Mucosa of stomach (tissue), 1 donor: ENCODE results near the gene DOCK11.
"Not testable (repeated sequence)": the region's sequence is repeated elsewhere in the genome, so short reads cannot be mapped to it uniquely, and the experiment has no call there.

ENCODE experiments used
- H3K27me3 ChIP-seq: one replicate; pipeline ENCODE4 v1.7.0; 2013; ENCODE audit warnings: mild to moderate bottlenecking, low read length; ENCODE audit not compliant: control insufficient read depth, insufficient read depth
- H3K36me3 ChIP-seq: one replicate; pipeline ENCODE4 v1.7.0; 2013; ENCODE audit warnings: low read length; ENCODE audit not compliant: control insufficient read depth, insufficient read depth
- H3K4me1 ChIP-seq: one replicate; pipeline ENCODE4 v1.7.0; 2013; ENCODE audit warnings: mild to moderate bottlenecking, low read length; ENCODE audit not compliant: control insufficient read depth, insufficient read depth
- H3K4me3 ChIP-seq: one replicate; pipeline ENCODE4 v1.7.0; 2013; ENCODE audit warnings: low read length
- H3K9ac ChIP-seq: one replicate; pipeline ENCODE4 v1.7.0; 2013; ENCODE audit warnings: mild to moderate bottlenecking, low read length, moderate library complexity
- H3K9me3 ChIP-seq: one replicate; pipeline ENCODE4 v1.7.0; 2013; ENCODE audit warnings: mild to moderate bottlenecking, low read length, moderate library complexity; ENCODE audit not compliant: control insufficient read depth
- donor health status: Pancreatic carcinoma.

Gene DOCK11

GRCh38 chrX:118486693-118487092 lies 8.9 kb upstream of the DOCK11 start:
- not testable (repeated sequence) for H3K9ac ChIP-seq, H3K9me3 ChIP-seq, H3K4me3 ChIP-seq, H3K27me3 ChIP-seq, H3K4me1 ChIP-seq, H3K36me3 ChIP-seq

GRCh38 chrX:118493016-118493415 lies 2.6 kb upstream of the DOCK11 start:
- Histone ChIP-seq H3K27me3 (no peaks in the 10 kb centered on the region), H3K4me1 (peaks cover 4% of the 10 kb centered on the region)

GRCh38 chrX:118493653-118494297 lies 1.8 kb upstream of the DOCK11 start:
- H3K4me1 ChIP-seq = peaks cover 4% of the 10 kb centered on the region

More at GRCh38 chrX:118493016-118493415, 2.6 kb upstream of the DOCK11 start:
- no peak overlapping the region for H3K4me3 ChIP-seq
- H3K36me3 ChIP-seq = no peaks in the 10 kb centered on the region
- H3K9me3 ChIP-seq = no peaks in the 10 kb centered on the region
- no peak overlapping the region for H3K9ac ChIP-seq

GRCh38 chrX:118495958-118496762 lies 545 bp downstream of the DOCK11 start:
- H3K27me3 ChIP-seq = no peaks in the 10 kb centered on the region
- no peaks in the 10 kb centered on the region for H3K9me3 ChIP-seq
- H3K4me1 ChIP-seq = peaks cover 4% of the 10 kb centered on the region
- H3K4me3 ChIP-seq = peak overlapping the region; percentile 25
- H3K36me3 ChIP-seq = no peaks in the 10 kb centered on the region
- peak overlapping the region; percentile 39 for H3K9ac ChIP-seq

More at GRCh38 chrX:118493653-118494297, 1.8 kb upstream of the DOCK11 start:
- Histone ChIP-seq H3K36me3 (no peaks in the 10 kb centered on the region), H3K9me3 (no peaks in the 10 kb centered on the region), H3K27me3 (no peaks in the 10 kb centered on the region), H3K9ac (no peak overlapping the region), H3K4me3 (no peak overlapping the region)

GRCh38 chrX:118496763-118497079 lies 1.1 kb downstream of the DOCK11 start:
- Histone ChIP-seq H3K9me3 (no peaks in the 10 kb centered on the region), H3K27me3 (no peaks in the 10 kb centered on the region), H3K36me3 (no peaks in the 10 kb centered on the region), H3K4me1 (peaks cover 4% of the 10 kb centered on the region), H3K9ac (peak overlapping the region; percentile 34), H3K4me3 (peak overlapping the region; percentile 25)

GRCh38 chrX:118497180-118497818 lies 1.7 kb downstream of the DOCK11 start:
- H3K36me3 ChIP-seq = no peaks in the 10 kb centered on the region
- peaks cover 4% of the 10 kb centered on the region for H3K4me1 ChIP-seq
- peak overlapping the region; percentile 25 for H3K4me3 ChIP-seq
- no peaks in the 10 kb centered on the region for H3K9me3 ChIP-seq
- H3K27me3 ChIP-seq = no peaks in the 10 kb centered on the region
- peak overlapping the region; percentile 34 for H3K9ac ChIP-seq

GRCh38 chrX:118498351-118498750 lies 2.7 kb downstream of the DOCK11 start:
- no peak overlapping the region for H3K9ac ChIP-seq
- no peaks in the 10 kb centered on the region for H3K36me3 ChIP-seq
- H3K9me3 ChIP-seq = no peaks in the 10 kb centered on the region
- no peak overlapping the region for H3K4me3 ChIP-seq
- no peaks in the 10 kb centered on the region for H3K27me3 ChIP-seq
- H3K4me1 ChIP-seq = peaks cover 4% of the 10 kb centered on the region

GRCh38 chrX:118498755-118499154 lies 3.1 kb downstream of the DOCK11 start:
- H3K4me3 ChIP-seq = no peak overlapping the region
- H3K9me3 ChIP-seq = no peaks in the 10 kb centered on the region
- H3K9ac ChIP-seq = no peak overlapping the region

GRCh38 chrX:118499295-118499694 lies 3.7 kb downstream of the DOCK11 start:
- no peaks in the 10 kb centered on the region for H3K36me3 ChIP-seq
- H3K9ac ChIP-seq = no peak overlapping the region
- no peak overlapping the region for H3K4me3 ChIP-seq
- H3K9me3 ChIP-seq = no peaks in the 10 kb centered on the region
- H3K4me1 ChIP-seq = peaks cover 4% of the 10 kb centered on the region
- no peaks in the 10 kb centered on the region for H3K27me3 ChIP-seq

More at GRCh38 chrX:118498755-118499154, 3.1 kb downstream of the DOCK11 start:
- H3K27me3 ChIP-seq = no peaks in the 10 kb centered on the region
- peaks cover 4% of the 10 kb centered on the region for H3K4me1 ChIP-seq
- no peaks in the 10 kb centered on the region for H3K36me3 ChIP-seq

- Histone ChIP-seq H3K9ac (no peak overlapping the region), H3K4me3 (no peak overlapping the region), H3K4me1 (no peaks in the 10 kb centered on the region), H3K27me3 (no peaks in the 10 kb centered on the region), H3K36me3 (no peaks in the 10 kb centered on the region), H3K9me3 (no peaks in the 10 kb centered on the region)
These were observed 6.7 kb downstream of the DOCK11 start for GRCh38 chrX:118502161-118502789.

GRCh38 chrX:118503260-118504041 lies 7.8 kb downstream of the DOCK11 start:
- H3K4me1 ChIP-seq = no peaks in the 10 kb centered on the region
- no peaks in the 10 kb centered on the region for H3K27me3 ChIP-seq
- H3K9me3 ChIP-seq = no peaks in the 10 kb centered on the region
- H3K9ac ChIP-seq = no peak overlapping the region
- no peak overlapping the region for H3K4me3 ChIP-seq
- H3K36me3 ChIP-seq = no peaks in the 10 kb centered on the region
